ENCODE data around the gene SCAF4. TPM values are rescaled to one million over a fixed set of nuclear protein-coding genes. Genes with fewer than 3 reads are reported as not detected.

The SCAF4 gene
- total and polyA plus RNA-seq, 12 donors, result 5.6 to 22.3 (median 20.3) TPM

DNA sequence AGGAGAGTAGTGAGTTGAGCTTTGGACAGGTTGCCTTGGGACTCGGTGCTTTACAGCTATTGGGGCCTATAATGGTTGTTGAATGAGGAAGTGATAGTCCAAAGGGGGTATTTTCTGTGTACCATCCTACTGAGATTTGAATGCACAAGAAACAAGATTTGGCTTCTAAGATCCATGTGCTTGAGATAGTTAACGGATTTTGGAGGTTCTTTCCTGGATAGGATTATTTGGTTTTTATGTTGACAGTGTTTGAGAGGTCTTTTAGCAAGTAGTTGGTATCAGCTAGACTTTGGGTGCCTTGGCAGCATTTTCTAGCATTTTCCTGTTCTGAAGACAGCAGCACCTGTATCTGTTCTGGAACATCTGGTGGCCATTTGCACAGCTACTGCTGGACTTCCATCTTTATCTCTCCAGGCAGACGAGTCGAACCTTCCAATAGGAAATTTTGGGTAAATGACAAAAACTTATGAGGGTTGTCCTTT lies 3.6 kb upstream of the SCAF4 start:
- Histone ChIP-seq H3K36me3 (no peaks in the 10 kb centered on the region), H3K4me1 (peaks cover 3 to 20% (median 17%) of the 10 kb centered on the region in 9 donors), H3K27me3 (no peaks in the 10 kb centered on the region), H3K9me3 (no peaks in the 10 kb centered on the region), H3K27ac (no peak overlapping the region), H3K4me3 (no peak overlapping the region)
- ATAC-seq (no peak), DNase-seq (no peak)
- intact Hi-C loops (cut with DNase I), result no loop called here
- 83% methylated on average over 4 of the region's 4 CpGs for WGBS, 2 donors
- TF ChIP-seq CTCF (IDR thresholded peaks at IDR 0.05), result no peak

DNA sequence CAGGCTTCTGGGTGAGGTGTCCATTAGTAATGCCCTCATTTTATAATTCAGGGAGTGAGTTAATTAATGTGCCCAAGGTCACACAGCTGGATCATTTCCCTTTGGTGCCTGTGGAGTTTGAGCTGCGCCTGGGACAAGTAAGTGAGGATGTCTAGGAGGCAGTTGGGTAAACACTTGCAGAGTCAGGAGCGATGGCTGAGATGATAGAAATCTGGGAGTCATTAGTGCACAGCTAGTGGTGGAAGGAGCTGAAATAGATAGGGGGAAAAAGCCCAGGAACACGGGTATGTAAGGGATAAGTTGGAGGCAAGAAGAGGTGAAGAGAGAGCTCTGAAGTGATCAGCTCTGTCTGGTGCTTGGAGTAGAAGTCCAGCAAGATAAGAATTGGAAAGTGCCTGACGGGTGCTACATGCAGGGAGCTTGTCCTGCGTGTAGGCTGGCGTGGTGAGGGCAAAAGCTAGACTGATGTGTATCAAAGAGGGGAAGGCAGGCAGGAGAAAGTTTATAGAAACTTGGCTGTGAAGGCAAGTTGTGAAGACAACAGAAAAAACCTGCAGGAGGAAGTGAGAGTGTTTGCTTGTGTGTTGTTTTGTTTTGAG lies 1.7 kb upstream of the SCAF4 start:
- H3K4me1 ChIP-seq, result peaks cover 6 to 39% (median 36%) of the 10 kb centered on the region in 9 donors
- no peaks in the 10 kb centered on the region for H3K36me3 ChIP-seq
- no peak for TF ChIP-seq CTCF (IDR thresholded peaks at IDR 0.05)
- no peaks in the 10 kb centered on the region for H3K9me3 ChIP-seq
- no peak for DNase-seq
- intact Hi-C loops (cut with DNase I), result loop anchor here in 2 of 10 donors (5.0 kb wide), 2 partner anchors 66 to 71 kb away; no protein-coding TSS in a partner anchor
- ATAC-seq, result no peak
- WGBS, 2 donors, result 48 to 52% methylated on average over 6 of the region's 6 CpGs
- H3K4me3 ChIP-seq, result no peak overlapping the region
- no peaks in the 10 kb centered on the region for H3K27me3 ChIP-seq
- H3K27ac ChIP-seq, result no peak overlapping the region

DNA sequence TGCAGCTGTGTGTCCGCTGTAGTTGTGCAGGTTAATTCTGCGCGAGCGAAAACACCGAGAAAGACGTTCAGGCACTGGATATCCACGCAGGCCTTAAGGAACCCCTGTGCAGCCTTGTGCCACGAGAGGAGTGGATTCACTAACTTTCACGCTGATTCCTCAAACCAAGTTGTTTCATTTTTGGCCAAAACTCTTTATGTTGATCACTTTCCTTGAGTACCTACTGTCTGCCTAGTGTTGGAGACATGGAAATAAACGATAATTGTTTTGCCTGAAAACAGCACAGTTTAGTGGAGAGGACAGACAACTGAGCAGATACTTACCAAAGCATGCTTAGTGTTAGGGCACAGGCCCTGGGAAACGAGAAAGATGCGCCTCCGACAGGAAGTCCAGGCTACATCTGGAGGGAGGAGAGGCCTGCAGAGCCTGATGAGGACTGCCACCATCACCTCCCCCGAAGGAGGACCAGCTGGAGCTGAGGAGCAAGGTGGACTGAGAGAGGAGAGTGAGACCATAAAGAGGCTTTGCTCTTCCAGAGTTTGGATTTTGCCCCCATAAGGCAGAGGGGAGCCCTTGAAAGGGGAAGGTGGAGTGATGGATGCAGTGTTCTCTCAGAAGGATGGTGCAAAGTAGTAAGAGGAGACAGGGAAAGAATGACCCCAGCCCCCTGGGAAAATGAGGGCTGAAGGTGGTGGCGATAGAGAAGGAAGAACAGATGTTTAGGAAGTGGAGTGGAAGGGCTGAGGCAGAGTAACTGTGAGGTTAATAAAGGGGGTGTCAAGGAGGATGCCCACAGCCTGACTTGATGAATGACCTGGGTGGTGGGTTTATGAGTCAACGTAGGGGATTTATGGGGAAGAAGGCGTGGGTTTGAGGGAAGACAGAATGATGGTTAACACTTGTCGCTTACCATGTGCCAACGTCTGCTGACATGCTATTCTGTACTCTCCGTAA lies 956 bp upstream of the SCAF4 start:
- intact Hi-C loops (cut with DNase I), result loop anchor here in 2 of 10 donors (5.0 kb wide), 2 partner anchors 66 to 71 kb away; no protein-coding TSS in a partner anchor
- WGBS, 2 donors, result 30 to 32% methylated on average over 20 of the region's 20 CpGs

More for the DNA sequence above, 956 bp upstream of the SCAF4 start:
- Histone ChIP-seq H3K9me3 (no peaks in the 10 kb centered on the region), H3K27me3 (no peaks in the 10 kb centered on the region), H3K27ac (peak overlapping the region; percentile 69 to 98 (median 97)), H3K36me3 (no peaks in the 10 kb centered on the region), H3K4me1 (peaks cover 6 to 47% (median 41%) of the 10 kb centered on the region in 9 donors), H3K4me3 (peak overlapping the region; percentile 45 to 100 (median 98))
- DNase-seq (peak in 1 of 2 donors; percentile 7), ATAC-seq (peak in 3 of 8 donors; percentile 1 to 6 (median 4))
- TF ChIP-seq CTCF (IDR thresholded peaks at IDR 0.05), result no peak

Measured in heart right ventricle (tissue), 16 donors.